ENCODE measurements around the gene PIGZ. TPM values are rescaled to one million over a fixed set of nuclear protein-coding genes. Genes with fewer than 3 reads are reported as not detected.

PIGZ gene, protein sequence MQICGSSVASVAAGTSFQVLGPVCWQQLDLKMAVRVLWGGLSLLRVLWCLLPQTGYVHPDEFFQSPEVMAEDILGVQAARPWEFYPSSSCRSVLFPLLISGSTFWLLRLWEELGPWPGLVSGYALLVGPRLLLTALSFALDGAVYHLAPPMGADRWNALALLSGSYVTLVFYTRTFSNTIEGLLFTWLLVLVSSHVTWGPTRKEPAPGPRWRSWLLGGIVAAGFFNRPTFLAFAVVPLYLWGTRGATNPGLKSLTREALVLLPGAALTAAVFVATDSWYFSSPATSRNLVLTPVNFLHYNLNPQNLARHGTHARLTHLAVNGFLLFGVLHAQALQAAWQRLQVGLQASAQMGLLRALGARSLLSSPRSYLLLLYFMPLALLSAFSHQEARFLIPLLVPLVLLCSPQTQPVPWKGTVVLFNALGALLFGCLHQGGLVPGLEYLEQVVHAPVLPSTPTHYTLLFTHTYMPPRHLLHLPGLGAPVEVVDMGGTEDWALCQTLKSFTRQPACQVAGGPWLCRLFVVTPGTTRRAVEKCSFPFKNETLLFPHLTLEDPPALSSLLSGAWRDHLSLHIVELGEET
- 1 to 10 TPM in 6 of 10 donors, under 1 TPM in 4; 0.54 to 1.7 (median 1.0) TPM for polyA plus RNA-seq (ENCODE audit: insufficient read length in 10 of 10)
- long read RNA-seq, donor 1, partial matches to known transcripts = 0 of 1 reads
- long read RNA-seq, donor 1, other reads (novel, unspliced or antisense) = 0 of 1 reads
- long read RNA-seq, donor 2, partial matches to known transcripts = 0 of 1 reads
- long read RNA-seq, donor 2, other reads (novel, unspliced or antisense) = 0 of 1 reads
- long read RNA-seq, donor 3 = 0 reads
- long read RNA-seq, donor 4 = 0 reads
- long read RNA-seq, donor 5 = 0 reads
- long read RNA-seq, donor 6 = 0 reads
- long read RNA-seq, donor 7 = 0 reads
- long read RNA-seq, donor 8 = 0 reads
- long read RNA-seq, donor 9 = 0 reads

DNA sequence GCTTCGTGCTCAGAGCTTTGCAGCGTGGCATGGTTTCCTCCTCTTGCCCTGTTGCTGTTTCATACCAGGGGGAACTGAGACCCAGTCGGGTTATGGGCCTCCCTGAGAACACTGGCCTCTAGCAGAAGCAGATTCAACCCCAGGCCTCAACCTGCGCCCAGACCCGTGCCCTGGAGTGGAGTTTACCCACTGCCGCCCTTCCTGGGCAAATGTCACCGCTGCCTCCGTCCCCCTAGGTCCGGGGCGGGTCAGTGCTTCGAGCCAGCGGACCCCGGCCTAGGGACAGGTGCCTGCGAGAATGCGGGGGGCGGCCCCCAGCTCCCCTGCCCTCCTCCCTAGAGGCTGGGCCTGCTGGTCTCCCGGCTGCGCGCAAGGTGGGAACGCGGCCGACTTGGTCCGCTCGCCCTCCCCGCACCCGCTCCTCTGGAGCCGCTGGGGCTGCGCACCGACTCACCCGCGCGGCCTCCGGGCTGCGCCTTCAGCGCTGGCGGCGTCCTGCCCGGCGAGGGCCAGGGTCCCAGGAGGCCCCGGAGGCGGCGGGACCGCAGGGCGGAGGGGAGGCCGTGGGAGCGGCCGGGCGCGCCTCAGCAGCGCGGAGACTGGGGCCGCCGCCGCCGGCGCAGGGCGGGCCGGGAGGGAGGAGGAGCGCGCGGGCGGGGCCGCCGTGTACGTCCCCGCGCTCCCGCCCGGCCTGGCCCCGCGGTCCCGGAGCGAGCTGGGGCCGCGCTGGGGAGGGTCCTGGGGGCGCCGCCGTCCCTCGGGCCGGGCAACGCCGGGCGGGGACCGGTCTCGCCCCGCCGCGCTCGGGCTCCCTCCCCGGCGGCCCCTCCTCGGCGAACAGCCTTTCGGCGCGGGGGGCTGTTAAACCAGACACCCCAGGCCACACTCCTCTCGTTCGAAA, at the start of gene PIGZ:
TSS of gene PIGZ (minus strand) at position 601 of the 901 bp plus-strand sequence. CDS start 16,802 bp downstream, outside the sequence.
- DNase-seq = peak; percentile 7 to 60 (median 45)

DNA sequence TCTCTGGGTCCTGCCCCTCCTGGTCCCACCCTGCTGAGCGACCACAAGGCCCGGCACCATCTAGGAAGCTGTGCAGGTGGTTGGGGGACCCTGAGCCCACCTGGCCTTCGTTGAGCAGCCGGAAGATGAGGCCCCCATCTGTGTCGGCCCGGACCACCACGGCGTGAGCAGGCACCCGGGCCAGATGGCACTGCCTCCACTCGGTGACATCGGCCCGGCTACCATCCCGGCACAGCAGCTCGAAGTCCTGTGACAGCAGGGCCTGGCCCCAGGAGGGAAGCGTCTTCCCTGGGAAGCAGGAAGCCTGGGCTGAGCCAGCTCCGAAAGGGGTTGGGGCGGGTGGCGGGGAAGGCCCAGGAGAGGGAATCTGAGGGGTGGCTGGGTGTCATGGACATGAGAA, 48.4 kb upstream of the PIGZ start:
- DNase-seq = no peak

DNA sequence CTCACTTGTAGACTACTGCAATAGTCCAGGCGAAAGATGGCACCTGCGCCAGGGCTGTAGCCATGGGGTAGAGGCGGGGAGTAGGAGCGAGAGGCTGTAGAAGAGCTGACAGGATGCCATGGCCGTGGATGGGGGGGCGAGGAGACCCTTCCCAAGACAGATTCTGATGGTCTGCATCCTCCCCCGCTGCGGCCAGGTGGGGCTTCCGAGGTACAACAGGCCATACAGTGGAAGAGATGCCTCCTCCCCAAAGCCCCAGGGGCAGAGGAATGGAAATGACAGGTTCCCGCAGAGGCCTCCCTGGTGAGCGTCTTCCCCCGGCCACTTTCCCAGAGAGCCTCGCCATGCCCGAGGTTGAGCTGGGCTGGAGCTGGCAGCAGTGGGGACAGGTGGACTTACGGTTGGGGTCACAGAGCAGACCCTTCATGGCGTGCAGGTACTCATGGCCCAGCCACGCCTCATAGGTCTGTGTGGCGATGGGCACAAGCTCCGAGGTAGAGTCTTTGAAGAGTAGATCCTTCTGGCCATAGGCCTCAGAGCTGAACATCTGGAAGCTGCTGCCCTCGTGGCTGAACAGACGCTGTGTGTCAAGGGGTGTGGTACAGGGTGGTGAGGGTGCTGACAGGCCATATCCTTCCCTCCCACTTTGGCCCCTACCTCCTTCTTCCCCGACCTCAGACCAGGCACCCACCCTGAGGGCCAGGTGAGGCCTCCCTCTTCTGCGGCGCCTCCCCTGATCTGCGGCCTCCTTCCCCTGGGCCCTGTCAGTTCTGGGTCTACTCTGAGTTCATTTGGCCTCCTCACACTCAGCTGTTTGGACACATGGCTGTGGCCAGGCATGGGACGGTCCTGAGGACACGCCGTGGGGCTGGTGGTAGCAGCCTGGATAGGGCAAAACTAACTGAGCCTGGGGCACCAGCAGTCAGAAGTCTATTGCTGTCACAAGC, 47.4 kb upstream of the PIGZ start:
- DNase-seq = no peak

DNA sequence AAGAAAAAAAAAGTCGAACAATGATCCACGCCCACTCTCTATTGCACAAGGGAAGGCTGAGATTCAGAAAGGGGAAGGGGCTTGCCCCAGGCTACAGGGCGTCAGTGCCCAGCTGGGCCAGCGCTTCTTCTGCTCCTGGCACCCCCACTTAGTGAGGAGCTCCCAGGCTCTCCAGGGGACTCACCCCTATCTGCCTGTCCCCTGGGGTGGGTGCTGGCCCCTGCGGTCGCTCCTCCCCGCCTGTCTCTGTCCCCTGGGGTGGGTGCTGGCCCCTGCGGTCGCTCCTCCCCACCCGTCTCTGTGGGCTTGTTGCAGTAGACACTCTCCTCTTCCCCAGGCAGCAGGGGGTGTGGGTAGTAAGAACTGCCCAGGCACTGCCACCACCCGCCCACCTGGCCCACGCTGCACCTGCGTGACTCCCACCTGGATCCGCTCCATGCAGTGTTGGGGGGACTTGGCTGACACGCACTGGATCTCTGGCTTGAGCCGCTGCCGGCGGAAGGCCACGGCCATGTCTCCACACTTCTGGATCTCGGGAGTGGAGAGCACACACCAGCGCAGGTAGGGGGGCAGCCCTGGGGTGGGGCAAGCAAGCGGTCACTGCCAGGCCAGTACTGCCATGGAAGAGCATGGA, 46.4 kb upstream of the PIGZ start:
- no peak for DNase-seq

DNA sequence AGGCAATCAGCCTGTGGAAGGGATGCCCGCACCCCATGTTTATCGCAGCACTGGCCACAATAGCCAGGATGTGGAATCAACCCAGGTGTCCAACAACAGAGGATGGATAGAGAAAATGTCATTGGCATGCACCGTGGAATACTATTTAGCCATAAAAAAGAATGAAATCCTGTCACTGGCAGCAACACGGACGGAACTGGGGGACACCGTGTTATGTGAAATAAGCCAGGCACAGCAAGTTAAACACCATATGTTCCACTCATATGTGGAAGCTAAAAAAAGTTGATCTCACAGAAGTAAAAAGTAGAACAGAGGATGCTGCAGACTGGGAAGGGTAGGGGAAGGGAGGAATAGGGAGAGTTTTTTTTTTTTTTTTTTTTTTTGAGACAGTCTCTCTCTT, 45.4 kb upstream of the PIGZ start:
- DNase-seq = no peak

DNA sequence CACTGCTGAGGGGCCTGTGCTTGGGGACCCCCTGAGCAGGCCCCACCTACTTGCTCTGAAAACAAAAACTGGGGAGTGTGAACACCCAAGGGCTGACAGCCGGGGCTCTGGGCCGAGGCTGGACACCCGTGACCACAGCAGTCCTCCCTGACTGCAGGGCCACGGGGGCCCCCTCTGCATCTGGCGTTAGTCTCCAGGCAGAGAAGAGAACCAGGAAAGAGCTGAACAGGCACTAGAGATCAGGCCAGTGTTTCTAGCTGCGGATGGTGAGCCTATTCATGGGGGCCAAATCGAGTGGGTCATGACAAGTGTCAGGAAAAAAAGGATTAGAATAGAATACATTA, 43.9 kb upstream of the PIGZ start:
- DNase-seq = no peak

DNA sequence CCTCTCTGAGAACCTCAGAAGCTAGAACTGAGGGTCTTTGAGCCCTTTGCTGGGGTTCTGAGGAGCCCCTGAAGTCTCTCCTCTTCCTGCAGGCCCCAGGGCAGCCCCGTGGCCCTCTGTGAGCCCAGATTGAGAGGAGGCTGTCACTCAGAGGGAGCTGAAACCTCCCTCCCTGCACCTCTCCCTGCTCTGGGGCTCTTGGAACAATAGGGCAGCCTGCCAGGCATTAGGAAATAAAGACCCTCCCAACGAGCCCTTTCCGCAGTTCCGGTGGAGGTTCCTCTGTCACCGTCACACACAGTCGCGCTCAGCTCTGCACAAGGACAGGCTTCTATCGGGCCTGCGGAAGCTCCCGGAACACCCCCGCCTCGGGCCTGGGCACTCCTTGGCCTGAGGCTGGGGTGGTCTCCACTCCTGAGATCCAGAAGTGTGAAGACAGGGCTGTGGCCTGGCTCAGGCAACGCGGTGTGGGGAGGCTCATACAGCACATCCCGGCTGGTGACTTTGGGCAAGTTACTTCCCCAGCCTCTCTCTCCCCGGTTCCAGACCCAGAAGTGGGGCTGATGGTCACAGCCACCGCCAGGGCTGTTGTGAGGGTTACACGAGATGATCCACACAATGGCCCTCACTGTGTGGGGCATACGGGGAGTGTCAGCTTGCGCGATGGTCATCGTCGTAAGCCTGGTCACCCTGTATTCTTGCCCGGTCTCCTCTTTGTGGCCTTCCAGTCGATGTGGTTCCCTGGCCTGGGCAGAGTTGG, 43.3 kb upstream of the PIGZ start:
- no peak for DNase-seq

DNA sequence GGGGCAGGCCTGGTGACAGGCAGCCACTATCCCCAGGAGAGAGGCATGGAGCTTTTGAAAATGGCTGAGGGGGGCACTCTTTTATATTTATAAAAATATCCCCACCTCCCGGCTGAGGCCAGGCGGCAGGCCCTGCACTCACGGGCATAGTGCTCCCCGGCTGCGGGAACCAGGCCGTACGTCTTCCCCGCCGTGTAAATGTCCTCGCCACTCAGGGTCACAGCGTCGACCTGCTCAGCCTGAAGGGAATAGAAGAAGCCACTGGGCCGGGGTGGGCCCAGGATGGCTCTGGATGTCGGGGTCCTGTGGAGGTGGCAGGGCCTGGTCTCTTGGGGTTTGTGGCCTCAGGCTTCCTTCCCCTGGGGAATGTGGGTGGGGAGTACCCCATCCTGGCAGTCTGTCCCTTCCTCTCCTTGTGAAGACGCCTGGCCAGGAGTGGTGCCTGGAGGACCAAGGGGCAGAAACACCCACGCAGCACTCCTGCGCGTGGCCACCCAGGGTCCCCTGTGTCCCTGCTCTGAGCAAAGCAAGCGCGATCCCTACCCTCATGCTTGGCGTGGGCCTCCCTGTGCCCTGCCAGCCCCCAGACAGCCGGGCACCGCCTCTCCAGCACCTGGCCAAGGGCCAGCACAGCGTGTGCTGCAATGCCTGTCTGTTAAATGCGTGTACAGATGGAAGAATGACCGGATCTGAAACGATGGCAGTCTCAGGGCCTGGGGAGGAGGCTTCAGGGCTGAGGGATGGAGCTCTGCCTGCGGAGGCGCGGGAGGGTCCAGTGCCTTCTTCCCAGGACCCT, 42.1 kb upstream of the PIGZ start:
- no peak for DNase-seq

DNA sequence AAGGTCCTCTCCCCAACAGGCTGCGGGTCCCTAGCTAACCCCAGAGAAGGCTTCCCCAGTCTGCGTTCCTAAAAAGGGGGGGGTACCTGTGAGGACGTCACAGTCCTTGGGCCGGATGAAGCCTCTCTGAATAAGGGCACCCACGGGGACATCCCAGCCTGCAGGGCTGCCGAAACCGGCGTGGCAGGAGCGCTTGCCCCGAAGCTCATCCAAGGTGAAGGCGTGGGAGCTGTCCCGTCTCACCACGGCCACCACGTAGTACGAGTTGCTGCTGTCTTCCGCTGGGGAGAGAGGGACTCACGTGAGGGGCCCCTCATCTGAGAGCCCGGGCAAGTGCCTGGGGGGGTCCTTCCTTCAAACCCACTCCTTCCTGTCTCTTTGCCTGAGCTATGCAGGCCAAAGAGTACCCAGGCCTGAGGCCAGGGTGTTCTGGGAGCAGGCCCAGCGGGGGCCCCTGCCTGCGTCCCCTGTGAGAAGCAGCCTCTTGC, 40.9 kb upstream of the PIGZ start:
- DNase-seq = no peak

DNA sequence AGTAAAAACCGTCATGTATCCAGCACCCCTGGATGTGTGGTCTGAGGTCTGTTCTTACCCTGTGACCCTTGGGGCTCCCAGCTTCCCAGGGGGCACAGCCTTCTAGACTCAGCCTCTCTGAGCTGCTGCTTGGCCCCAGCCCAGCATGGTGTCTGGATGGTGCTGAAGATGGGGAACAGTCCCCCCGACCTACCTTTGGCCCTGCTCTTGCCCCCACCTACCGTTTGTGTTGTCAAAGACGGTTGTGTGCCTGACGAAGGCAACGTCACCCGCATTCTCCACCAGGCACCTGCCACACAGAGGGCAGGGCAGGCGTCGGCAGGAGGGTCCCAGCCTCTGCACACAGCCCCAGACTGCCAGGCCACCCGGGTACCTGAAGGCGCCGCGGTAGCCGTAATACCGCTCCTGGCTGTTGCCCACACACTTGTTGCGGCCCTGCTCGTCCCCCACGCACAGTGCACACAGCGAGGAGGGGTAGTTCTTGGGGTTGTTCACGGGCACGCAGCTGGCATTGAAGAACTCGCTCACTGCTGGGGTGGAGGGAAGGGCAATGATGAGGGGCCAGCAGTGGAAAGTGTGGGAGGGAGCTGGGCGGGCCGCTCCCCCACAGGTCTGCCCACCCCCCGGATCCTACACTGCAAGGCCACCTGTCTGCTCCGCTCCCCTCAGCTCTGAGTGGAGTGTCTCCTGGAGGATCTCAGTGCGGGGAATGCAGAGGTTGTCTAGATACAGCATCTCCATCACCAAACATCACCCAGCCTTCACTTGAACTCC, 40.0 kb upstream of the PIGZ start:
- DNase-seq = no peak

DNA sequence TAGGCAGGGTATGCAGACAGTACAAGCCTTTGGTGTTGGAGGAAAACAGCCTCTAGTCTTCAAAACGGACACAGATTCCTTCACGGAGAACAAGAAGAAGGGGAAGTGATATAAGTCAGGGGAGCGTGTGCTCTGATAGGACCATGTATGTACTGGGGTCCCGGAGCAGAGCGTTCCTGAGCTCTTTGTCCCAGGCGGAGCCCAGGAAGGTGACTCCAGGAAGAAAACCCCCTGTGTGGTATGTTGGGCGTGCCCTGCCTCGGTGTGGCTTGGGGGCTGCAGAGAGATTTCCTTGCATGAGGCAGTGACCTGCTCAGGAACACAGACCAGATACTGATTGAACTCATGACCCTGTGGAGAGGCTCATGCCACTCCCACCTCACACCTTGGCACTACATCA, 39.3 kb upstream of the PIGZ start:
- no peak for DNase-seq

DNA sequence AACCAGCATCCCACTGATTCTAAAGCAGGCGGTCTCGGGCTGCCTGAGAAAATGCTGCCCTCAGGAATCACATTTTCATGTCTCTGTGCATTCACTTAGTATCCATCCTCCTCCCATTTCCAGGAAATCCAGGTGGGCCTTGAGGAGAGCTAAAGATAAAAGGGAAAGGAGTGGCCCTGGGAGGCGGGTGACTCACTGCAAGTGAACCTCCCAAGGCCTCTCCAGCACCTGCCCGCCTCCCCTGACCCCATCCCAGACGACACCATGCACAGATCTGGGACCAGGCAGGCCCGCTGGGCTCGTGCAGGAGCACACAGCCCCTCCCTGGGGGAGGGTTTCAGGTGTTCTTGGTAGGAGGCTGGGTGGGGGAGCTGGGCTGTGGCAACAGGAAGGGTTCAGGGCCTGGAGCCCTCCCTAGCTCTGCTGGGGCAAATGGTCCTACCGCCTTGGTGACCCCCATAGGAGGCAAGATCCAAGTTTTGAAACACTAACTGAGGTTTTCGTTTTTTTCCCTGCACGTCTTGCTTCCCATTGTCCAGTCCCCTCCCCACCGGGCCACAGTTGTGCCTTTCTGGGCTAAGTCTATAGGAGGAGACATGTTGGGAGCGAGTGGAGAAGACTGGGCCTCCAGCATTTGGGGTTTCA, 38.8 kb upstream of the PIGZ start:
- no peak for DNase-seq

DNA sequence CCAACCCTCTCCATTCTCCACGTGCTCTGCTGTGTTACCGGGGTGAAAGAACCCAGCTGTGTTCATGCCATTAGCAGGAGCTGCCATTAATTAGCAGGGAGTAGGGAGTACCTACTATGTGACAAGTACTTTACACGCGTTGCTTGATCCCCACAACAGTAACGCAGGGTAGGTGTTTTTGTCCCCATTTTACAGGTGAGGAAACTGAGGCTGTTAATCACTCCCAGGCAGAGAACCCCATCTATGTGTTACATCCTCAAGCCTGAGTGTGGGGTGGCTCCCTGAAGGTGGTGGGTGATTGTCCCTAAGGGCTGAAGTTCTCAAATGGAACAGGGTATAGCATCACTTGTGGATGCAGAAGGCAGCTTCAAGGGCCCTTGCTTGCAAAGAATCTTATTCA, 38.2 kb upstream of the PIGZ start:
- DNase-seq = no peak

DNA sequence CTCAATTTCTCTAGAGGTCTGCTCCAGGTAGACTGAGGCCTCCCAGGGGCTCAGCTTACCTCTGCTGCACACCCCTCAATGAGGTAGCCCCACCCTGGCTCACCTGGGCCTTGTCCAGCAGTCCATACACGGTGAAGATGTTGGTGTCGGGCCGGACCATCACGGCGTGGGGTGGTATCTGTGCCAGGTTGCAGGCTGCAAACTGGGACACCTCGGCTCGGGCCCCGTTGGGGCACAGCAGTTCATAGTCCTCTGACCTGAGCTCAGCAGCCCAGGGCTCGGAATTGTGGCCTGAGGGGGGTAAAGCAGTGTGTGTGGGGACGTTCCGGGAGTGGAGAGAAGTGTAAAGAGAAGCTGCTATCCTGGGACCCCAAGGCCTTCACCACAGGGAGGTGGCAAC, 37.8 kb upstream of the PIGZ start:
- no peak for DNase-seq

DNA sequence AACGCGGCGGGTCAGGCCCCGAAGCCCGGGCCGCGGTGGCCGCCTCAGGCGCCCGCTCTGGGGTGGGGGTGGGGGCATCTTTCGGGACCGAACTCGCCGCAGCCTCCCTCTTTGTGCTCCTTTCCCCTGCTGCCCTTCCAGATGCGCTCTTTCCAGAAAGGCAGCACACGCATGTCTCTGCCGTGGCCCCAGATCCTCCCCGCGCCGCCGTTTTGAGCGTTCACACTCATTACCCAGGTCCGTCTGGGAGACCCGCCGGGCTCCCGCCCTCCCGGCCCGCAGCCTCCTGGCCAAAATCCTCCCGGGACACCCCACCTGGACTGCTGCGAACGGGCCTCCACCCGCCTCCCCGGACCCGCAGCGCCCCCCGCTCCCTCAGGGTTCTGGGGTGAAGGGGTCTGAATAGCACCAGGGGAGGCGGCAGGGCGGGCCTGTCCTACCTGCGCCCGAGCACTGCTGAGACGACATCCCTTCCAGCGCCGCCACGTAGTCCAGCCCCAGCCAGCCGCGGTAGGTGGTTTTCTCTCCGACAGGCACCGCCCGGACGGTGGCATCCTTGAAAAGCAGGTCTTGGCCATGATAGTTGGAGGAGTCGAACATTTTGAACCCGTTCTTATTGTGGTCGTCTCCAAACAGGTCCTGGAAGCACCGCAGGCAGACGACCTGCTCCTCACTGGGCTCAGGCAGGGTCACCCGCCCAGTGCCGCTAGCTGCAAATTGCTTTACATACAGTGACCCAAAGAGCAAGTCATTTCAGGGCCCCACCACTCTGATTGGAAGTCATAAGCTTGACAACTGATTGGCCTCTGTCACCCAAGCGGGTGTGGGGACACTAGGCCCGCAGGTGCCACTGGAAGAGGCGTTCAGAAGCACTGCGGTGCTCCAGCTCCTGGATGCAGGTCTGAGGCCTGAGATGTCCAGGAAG, 35.1 kb upstream of the PIGZ start:
- peak in 1 of 3 donors; percentile 68 for DNase-seq

Data from muscle of back (tissue), 13 donors.